ELF-1 (cell line): ENCODE results near the gene TSPAN18.

Experiments used
- DNase-seq: peaks from one replicate; pipeline ENCODE4 v3.0.0-alpha.2; 2016; ENCODE audit warnings: low read depth, low spot score

The TSPAN18 gene

GRCh38 chr11:44737245-44738085 is 10.7 kb downstream of the TSPAN18 start:
- DNase-seq = no peak

- DNase-seq = no peak
Observed at GRCh38 chr11:44738791-44739190, 12.0 kb downstream of the TSPAN18 start.

GRCh38 chr11:44740967-44741366 is 14.2 kb downstream of the TSPAN18 start:
- DNase-seq = no peak

GRCh38 chr11:44741976-44742375 is 15.2 kb downstream of the TSPAN18 start:
- no peak for DNase-seq

GRCh38 chr11:44742508-44743246 is 15.9 kb downstream of the TSPAN18 start:
- no peak for DNase-seq

GRCh38 chr11:44743326-44743725 is 16.6 kb downstream of the TSPAN18 start:
- peak; percentile 32 for DNase-seq

GRCh38 chr11:44743959-44744557 is 17.3 kb downstream of the TSPAN18 start:
- no peak for DNase-seq

GRCh38 chr11:44746894-44747293 is 20.1 kb downstream of the TSPAN18 start:
- no peak for DNase-seq

GRCh38 chr11:44747316-44747715 is 20.6 kb downstream of the TSPAN18 start:
- no peak for DNase-seq

- no peak for DNase-seq
Observed at GRCh38 chr11:44747836-44748235, 21.1 kb downstream of the TSPAN18 start.

- no peak for DNase-seq
Observed at GRCh38 chr11:44748606-44749005, 21.8 kb downstream of the TSPAN18 start.

- DNase-seq = no peak
Observed at GRCh38 chr11:44749189-44749588, 22.4 kb downstream of the TSPAN18 start.

GRCh38 chr11:44750551-44751465 is 24.0 kb downstream of the TSPAN18 start:
- no peak for DNase-seq

GRCh38 chr11:44752300-44752699 is 25.5 kb downstream of the TSPAN18 start:
- DNase-seq = no peak

- DNase-seq = no peak
Observed at GRCh38 chr11:44752713-44753112, 26.0 kb downstream of the TSPAN18 start.

- DNase-seq = no peak
Observed at GRCh38 chr11:44753961-44754645, 27.3 kb downstream of the TSPAN18 start.

- peak; percentile 65 for DNase-seq
Observed at GRCh38 chr11:44754876-44755555, 28.3 kb downstream of the TSPAN18 start.

- no peak for DNase-seq
Observed at GRCh38 chr11:44755556-44756523, 29.1 kb downstream of the TSPAN18 start.

GRCh38 chr11:44758983-44759382 is 32.2 kb downstream of the TSPAN18 start:
- no peak for DNase-seq
